ENCODE measurements around the gene TRAPPC4.

GRCh38 chr11:119051440-119052162 lies 33.0 kb downstream of the TRAPPC4 start:
- TF ChIP-seq, protein P1, sequence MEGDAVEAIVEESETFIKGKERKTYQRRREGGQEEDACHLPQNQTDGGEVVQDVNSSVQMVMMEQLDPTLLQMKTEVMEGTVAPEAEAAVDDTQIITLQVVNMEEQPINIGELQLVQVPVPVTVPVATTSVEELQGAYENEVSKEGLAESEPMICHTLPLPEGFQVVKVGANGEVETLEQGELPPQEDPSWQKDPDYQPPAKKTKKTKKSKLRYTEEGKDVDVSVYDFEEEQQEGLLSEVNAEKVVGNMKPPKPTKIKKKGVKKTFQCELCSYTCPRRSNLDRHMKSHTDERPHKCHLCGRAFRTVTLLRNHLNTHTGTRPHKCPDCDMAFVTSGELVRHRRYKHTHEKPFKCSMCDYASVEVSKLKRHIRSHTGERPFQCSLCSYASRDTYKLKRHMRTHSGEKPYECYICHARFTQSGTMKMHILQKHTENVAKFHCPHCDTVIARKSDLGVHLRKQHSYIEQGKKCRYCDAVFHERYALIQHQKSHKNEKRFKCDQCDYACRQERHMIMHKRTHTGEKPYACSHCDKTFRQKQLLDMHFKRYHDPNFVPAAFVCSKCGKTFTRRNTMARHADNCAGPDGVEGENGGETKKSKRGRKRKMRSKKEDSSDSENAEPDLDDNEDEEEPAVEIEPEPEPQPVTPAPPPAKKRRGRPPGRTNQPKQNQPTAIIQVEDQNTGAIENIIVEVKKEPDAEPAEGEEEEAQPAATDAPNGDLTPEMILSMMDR (IDR thresholded peaks at IDR 0.05), result no peak
- no peak for TF ChIP-seq POLR2A (IDR thresholded peaks at IDR 0.05)

All from sigmoid colon (tissue), 3 donors.